Thyroid gland (tissue), 4 donors: ENCODE measurements around the gene SLC10A4.

Experiments
- POLR2A ChIP-seq, 2 donors: fragments of 450-650 bp; IDR thresholded peaks; one replicate each; pipeline ENCODE4 v1.6.1; 2017; ENCODE audit warnings: antibody characterized with exemption in 2 of 2, mild to moderate bottlenecking in 2 of 2, moderate library complexity in 1 of 2
- TF ChIP-seq, protein P1 (sequence below), 6 experiments: fragments of 200-600 bp in 3 of 6; fragments of 450-650 bp in 3 of 6; sonication (generic) in 3 of 6; IDR thresholded peaks; one replicate each; pipeline ENCODE4 v1.5.1; 2016 to 2019; ENCODE audit warnings: antibody characterized with exemption in 6 of 6, mild to moderate bottlenecking in 2 of 6, inconsistent platforms in 1 of 6, moderate library complexity in 1 of 6

DNA sequence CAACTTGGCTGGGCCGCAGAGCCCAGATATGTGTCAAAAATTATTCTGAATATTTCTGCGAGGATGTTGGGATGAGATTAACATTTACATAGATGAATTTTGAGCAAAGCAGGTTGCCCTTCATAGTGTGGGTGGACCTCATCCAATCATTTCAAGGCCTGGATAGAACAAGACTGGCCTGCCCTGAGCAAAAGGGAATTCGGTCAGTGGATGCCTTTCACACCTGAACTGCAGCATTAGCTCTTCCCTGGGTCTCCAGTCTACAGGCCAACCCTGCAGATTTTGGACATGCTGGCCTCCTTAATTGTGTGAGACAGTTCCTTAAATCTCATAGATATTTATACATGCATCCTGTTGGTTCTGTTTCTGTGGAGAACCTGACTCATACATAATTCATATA is 32.4 kb upstream of the SLC10A4 start:
- no peak for TF ChIP-seq POLR2A (IDR thresholded peaks at IDR 0.05)
- TF ChIP-seq, protein P1, sequence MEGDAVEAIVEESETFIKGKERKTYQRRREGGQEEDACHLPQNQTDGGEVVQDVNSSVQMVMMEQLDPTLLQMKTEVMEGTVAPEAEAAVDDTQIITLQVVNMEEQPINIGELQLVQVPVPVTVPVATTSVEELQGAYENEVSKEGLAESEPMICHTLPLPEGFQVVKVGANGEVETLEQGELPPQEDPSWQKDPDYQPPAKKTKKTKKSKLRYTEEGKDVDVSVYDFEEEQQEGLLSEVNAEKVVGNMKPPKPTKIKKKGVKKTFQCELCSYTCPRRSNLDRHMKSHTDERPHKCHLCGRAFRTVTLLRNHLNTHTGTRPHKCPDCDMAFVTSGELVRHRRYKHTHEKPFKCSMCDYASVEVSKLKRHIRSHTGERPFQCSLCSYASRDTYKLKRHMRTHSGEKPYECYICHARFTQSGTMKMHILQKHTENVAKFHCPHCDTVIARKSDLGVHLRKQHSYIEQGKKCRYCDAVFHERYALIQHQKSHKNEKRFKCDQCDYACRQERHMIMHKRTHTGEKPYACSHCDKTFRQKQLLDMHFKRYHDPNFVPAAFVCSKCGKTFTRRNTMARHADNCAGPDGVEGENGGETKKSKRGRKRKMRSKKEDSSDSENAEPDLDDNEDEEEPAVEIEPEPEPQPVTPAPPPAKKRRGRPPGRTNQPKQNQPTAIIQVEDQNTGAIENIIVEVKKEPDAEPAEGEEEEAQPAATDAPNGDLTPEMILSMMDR (IDR thresholded peaks at IDR 0.05), result no peak
